Right lobe of liver (tissue), 6 donors: ENCODE measurements around the gene TSSK6. TPM values are rescaled to one million over a fixed set of nuclear protein-coding genes. Genes with fewer than 3 reads are reported as not detected.

Source experiments
- ATAC-seq, 4 donors: fragments of 200-7000 bp; cut with Tn5 transposase; one replicate each; pipeline ENCODE4 v1.9.1; 2020; ENCODE audit warnings: mild to moderate bottlenecking in 4 of 4, moderate library complexity in 4 of 4
- DNase-seq, 3 donors: peaks; one replicate each; pipeline ENCODE4 v3.0.0-alpha.2; 2020
- H3K27ac ChIP-seq, 3 donors: fragments of 200-600 bp; one replicate each; pipeline ENCODE4 v1.8.0; 2022
- H3K27me3 ChIP-seq, 2 donors: fragments of 200-600 bp; one replicate each; pipeline ENCODE4 v1.8.0; 2022
- H3K36me3 ChIP-seq, 4 donors: fragments of 200-600 bp; sonication (generic) in 1 of 4; one replicate each; pipeline versions ENCODE4 v1.5.1 to v1.8.0; 2017 to 2022; ENCODE audit warnings: control low read depth in 1 of 4
- H3K4me1 ChIP-seq, 4 donors: fragments of 200-600 bp; sonication (generic) in 1 of 4; one replicate each; pipeline versions ENCODE4 v1.5.1 to v1.8.0; 2017 to 2022; ENCODE audit warnings: control low read depth in 1 of 4
- H3K4me3 ChIP-seq, 3 donors: fragments of 200-600 bp; one replicate each; pipeline ENCODE4 v1.8.0; 2022
- H3K9me3 ChIP-seq, 4 donors: fragments of 200-600 bp; sonication (generic) in 1 of 4; one replicate each; pipeline versions ENCODE4 v1.5.1 to v1.8.0; 2017 to 2022; ENCODE audit warnings: control low read depth in 1 of 4
- POLR2A ChIP-seq: fragments of 450-650 bp; IDR thresholded peaks from one replicate; pipeline ENCODE4 v1.6.1; 2017; ENCODE audit warnings: antibody characterized with exemption, mild to moderate bottlenecking
- WGBS: methylation state at CpG from one replicate; pipeline ENCODE4 v1.1.6; 2018; ENCODE audit warnings: low coverage, low lambda C conversion rate; ENCODE audit not compliant: insufficient coverage; ENCODE audit errors: missing lambda C conversion rate; 5-methylcytosine and 5-hydroxymethylcytosine counted together
- intact Hi-C, 2 donors: fragments of 100-400 bp; cut with DNase I; formaldehyde crosslinking; loops; one replicate each; pipeline versions ENCODE4 v1.11.2 to v1.14.1; 2022
- total RNA-seq, 6 experiments: library from RNA; depleted of rRNA in 2 of 6; stranded (reverse); fragments of >200 nt in 2 of 6; fragmentation: NEBNext Ultra II Directional in 3 of 6; extraction: Animal tissue kit (Norgen Biotek cat#: 25700) in 3 of 6; gene quantifications; one replicate each; pipeline versions ENCODE4 v1.1.0 to v1.2.4, GENCODE V29; 2016 to 2023
- TF ChIP-seq, protein P1 (sequence below), 4 donors: fragments of 200-600 bp in 3 of 4; fragments of 450-650 bp in 1 of 4; IDR thresholded peaks; one replicate each; pipeline versions ENCODE4 v1.5.1 to v1.8.0; 2016 to 2022; ENCODE audit warnings: antibody characterized with exemption in 4 of 4, mild to moderate bottlenecking in 2 of 4
- donor health status: DM: no; HTN: yes; CAD: no.
- donor health status: DM: no; HTN: no; CAD: no.
- donor health status: DM: no; HTN: no; CAD: no.
- donor health status: DM: no; HTN: yes; CAD: no.
- donor health status: DM: no; HTN: yes; CAD: no.

The TSSK6 gene
- total RNA-seq, 6 experiments from 2014 or later: 0.53 to 2.9 (median 1.1) TPM

DNA sequence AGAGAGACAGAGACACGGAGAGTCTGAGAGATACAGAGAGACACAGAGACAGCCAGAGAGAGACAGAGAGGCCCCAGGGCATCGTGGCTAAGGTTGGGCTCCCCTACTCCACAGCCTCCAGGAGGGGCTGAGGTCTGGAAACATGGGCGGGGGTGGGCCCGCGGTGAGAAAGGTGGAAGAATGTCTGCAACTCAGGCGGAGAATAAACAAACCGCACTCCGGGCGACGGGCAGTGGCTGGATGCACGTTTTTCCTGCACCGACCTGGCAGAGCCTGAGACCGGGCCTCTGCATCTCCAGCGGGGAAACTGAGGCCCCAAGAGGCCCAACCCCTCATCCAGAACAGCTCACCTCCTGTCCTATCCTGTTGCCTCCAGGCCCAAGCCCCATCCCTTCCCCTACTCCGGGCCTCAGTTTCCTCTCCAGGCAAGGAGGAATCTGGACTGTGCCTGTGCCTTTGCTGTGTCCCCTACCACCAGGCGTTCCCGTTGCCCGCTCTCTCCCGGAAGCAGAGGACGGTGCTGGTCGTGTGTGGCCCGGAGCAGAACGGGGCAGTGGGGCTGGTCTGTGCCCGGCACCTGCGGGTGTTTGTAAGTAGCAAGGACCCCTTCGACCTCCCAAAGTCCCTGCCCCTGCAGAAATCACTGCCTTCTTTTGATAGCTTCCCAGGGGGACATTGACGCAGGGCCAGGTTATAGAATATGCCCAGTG, 19.4 kb upstream of the TSSK6 start:
- Histone ChIP-seq H3K9me3 (no peaks in the 10 kb centered on the region), H3K36me3 (no peaks in the 10 kb centered on the region), H3K4me1 (peaks cover 0 to 6% (median 0%) of the 10 kb centered on the region in 4 donors), H3K4me3 (no peak overlapping the region), H3K27me3 (peaks cover 0 to 6% of the 10 kb centered on the region in 2 donors), H3K27ac (no peak overlapping the region)
- intact Hi-C loops: loop anchor here (5.0 kb wide), 2 partner anchors 113 to 428 kb away; no protein-coding TSS in a partner anchor
- WGBS: 46% methylated on average over 6 of the region's 27 CpGs
- ATAC-seq (no peak), DNase-seq (peak in 1 of 3 donors; percentile 43)
- no peak for TF ChIP-seq POLR2A
- TF ChIP-seq, protein P1, sequence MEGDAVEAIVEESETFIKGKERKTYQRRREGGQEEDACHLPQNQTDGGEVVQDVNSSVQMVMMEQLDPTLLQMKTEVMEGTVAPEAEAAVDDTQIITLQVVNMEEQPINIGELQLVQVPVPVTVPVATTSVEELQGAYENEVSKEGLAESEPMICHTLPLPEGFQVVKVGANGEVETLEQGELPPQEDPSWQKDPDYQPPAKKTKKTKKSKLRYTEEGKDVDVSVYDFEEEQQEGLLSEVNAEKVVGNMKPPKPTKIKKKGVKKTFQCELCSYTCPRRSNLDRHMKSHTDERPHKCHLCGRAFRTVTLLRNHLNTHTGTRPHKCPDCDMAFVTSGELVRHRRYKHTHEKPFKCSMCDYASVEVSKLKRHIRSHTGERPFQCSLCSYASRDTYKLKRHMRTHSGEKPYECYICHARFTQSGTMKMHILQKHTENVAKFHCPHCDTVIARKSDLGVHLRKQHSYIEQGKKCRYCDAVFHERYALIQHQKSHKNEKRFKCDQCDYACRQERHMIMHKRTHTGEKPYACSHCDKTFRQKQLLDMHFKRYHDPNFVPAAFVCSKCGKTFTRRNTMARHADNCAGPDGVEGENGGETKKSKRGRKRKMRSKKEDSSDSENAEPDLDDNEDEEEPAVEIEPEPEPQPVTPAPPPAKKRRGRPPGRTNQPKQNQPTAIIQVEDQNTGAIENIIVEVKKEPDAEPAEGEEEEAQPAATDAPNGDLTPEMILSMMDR (IDR thresholded peaks at IDR 0.05): no peak

DNA sequence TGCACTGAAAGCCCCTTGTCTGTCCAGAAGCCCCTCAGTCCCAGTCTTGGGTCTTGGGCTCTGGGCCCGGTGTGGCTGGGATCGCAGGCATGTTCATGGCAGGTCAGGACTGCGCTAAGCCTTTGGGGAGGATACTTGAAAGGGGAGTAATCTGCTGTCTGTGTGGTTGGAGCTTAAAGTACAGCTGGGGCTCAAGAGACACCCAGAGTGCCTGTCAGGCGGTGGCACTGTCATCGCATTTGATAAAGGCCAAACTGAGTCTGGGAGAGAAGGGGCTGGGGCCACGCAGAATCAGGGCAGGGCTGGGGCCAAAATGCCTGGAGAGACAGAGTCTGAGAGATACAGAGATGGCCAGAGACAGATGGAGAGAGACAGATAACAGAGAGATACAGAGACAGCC, 18.5 kb upstream of the TSSK6 start:
- WGBS: 88% methylated on average over 6 of the region's 6 CpGs
- no peak for ATAC-seq
- no peaks in the 10 kb centered on the region for H3K9me3 ChIP-seq
- no peak for DNase-seq
- H3K4me1 ChIP-seq: peaks cover 0 to 6% (median 0%) of the 10 kb centered on the region in 4 donors
- peaks cover 0 to 6% of the 10 kb centered on the region in 2 donors for H3K27me3 ChIP-seq
- TF ChIP-seq, protein P1 (IDR thresholded peaks at IDR 0.05): no peak
- TF ChIP-seq POLR2A: no peak
- no peaks in the 10 kb centered on the region for H3K36me3 ChIP-seq
- H3K27ac ChIP-seq: no peak overlapping the region
- H3K4me3 ChIP-seq: no peak overlapping the region
- intact Hi-C loops: loop anchor here (5.0 kb wide), 1 partner anchor 113 kb away; no protein-coding TSS in a partner anchor

DNA sequence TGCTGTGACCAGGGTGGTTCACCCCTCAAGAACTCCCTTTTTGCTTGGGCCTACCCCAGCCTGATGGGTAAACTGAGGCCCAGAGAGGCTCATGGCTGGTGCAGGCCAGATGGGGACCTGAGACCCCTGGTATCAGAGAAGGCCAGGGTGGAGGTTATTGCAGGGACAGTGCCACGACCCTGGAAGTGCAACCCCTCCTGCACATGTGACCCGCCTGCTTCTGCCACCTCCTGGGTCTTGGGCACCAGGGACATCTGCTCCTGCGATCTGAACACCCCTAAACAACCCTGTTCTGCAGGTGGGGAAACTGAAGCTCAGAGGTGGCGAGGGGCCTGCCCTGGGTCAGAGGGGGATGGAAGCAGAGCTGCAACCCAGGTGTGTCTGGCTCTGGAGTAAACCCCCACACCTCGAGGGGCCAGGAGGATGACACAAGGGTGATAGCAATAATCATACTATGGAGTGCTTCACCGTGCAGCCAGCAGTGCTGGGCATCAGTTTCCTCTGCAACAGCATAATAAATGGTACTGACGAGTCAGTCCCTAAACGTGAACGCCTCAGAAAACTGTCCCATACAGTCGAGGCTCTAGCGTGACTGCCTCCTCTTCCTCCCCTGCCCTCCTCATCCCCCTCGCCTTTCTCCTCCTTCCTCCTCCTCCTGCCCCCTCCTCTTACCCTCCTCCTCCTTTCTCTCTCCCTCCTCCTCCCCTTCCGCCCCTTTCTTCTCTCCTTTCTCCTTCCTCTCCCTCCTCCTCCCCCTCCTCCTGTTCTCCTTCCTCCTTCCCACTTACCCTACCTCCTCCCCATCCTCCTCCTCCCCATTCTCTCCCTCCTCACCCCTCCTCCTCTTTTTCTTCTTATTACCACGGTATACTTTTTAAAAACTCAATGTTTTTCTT, 17.7 kb upstream of the TSSK6 start:
- 68% methylated on average over 9 of the region's 14 CpGs for WGBS
- intact Hi-C loops: loop anchor here (5.0 kb wide), 1 partner anchor 114 kb away; no protein-coding TSS in a partner anchor
- peak in 1 of 3 donors; percentile 44 for DNase-seq
- H3K4me3 ChIP-seq: no peak overlapping the region
- H3K27ac ChIP-seq: no peak overlapping the region
- H3K36me3 ChIP-seq: peaks cover 0 to under 1% (median 0%) of the 10 kb centered on the region in 4 donors
- no peak for TF ChIP-seq POLR2A
- TF ChIP-seq, protein P1 (IDR thresholded peaks at IDR 0.05): no peak
- H3K4me1 ChIP-seq: peaks cover 0 to 4% (median 0%) of the 10 kb centered on the region in 4 donors
- H3K27me3 ChIP-seq: no peaks in the 10 kb centered on the region
- H3K9me3 ChIP-seq: no peaks in the 10 kb centered on the region
- no peak for ATAC-seq

DNA sequence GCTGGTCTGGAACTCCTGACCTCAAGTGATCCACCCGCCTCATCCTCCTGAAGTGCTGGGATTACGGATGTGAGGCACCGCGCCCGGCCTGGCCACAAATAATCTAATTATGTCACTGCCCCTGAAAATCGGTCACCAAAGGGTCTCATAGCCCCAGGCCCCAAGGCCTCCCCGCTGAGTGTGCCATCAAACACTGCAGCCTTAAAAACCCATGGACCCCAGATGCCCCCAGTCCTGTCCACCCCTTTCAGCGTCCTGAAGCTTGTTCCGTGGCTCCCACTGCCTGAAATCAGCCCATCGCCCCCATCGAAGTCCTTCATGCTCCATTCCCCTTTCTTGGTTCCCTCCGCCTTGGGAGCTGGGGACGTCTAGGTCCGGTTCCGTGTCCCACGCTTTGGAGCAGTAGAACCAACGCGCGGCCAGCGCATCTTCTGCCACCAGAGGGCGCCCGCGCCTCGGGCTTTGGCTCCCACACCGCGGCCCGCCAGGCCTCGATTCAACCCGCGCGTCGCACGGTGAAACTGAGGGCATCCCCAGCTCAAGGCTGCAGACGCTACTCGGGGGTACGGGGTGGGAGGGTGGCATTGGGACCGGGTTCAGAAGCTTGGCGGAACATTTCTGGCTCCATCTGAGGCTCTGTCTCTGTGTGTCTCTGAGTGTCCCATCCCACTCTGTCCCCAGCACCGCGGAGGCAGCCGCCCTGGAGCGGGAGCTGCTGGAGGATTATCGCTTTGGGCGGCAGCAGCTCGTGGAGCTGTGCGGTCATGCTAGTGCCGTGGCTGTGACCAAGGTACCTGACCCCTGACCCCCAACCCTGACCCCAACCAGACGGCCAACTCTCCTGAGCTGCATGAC, 16.8 kb upstream of the TSSK6 start:
- WGBS: 7% methylated on average over 16 of the region's 48 CpGs
- Histone ChIP-seq H3K27me3 (no peaks in the 10 kb centered on the region), H3K4me1 (peaks cover 0 to 3% (median 0%) of the 10 kb centered on the region in 4 donors), H3K36me3 (peaks cover 0 to 5% (median 2%) of the 10 kb centered on the region in 4 donors), H3K27ac (no peak overlapping the region), H3K9me3 (no peaks in the 10 kb centered on the region), H3K4me3 (no peak overlapping the region)
- TF ChIP-seq, protein P1 (IDR thresholded peaks at IDR 0.05): peak; percentile 88 to 94 (median 92)
- TF ChIP-seq POLR2A: no peak
- peak; percentile 81 to 87 (median 82) for DNase-seq
- intact Hi-C loops: loop anchor here (5.0 kb wide), 1 partner anchor 115 kb away; no protein-coding TSS in a partner anchor
- ATAC-seq: peak; percentile 74 to 91 (median 82)
